Measurements from ENCODE around the gene BLTP2. TPM values are rescaled to one million over a fixed set of nuclear protein-coding genes. Genes with fewer than 3 reads are reported as not detected.
A peak's percentile ranks its signal among the peaks of the same experiment; 100 is the strongest.

BLTP2 gene
- total RNA-seq, 1 donor from 2014 or later = 225 TPM

GRCh38 chr17:28599311-28600184 is 45.4 kb downstream of the BLTP2 start:
- Mint-ChIP-seq H3K27me3 (no peaks in the 10 kb centered on the region), H3K9me3 (no peaks in the 10 kb centered on the region), H3K4me1 (peaks cover 22% of the 10 kb centered on the region), H3K27ac (peak overlapping the region; percentile 98), H3K36me3 (ENCODE audit: low read depth) (peaks cover 16% of the 10 kb centered on the region), H3K4me3 (peak overlapping the region; percentile 91)
- peak; percentile 86 for DNase-seq
- intact Hi-C loops (cut with micrococcal nuclease) = loop anchor here (1.0 to 2.0 kb wide), 5 partner anchors 20 to 63 kb away; partner anchors contain the start of genes BLTP2, PIGS and SUPT6H

DNA sequence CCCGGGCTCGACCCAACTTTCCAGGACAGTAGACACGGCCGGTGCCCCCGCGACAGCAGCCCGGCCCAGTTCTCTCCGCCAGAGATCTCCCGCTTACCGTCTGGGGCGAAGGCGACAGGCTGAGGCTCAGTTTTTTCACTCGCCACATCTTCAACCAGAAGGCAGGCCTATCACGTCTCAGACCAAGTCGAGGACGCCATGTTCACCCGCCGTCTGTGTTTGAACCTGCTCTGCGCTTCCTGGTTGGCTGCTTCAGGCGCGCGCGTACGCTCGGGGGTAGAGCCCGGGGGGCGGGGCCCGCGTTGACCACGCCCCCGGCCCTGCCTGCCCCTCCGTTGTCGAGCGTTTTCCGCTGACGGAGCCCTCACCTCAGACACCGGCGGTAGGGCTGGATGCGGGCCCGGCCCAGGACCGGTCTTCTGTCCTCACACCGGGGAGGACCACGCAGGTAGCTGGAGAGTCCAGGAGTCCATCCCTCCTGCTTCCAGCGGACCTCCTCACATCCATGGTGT is 46.1 kb downstream of the BLTP2 start, which contains the start of gene SPAG5:
SPAG5 (minus strand) TSS at position 227 of the 512 bp plus-strand sequence; CDS start at position 148, 79 bp downstream.
- Mint-ChIP-seq H3K4me3 (peak within 1 kb of the TSS; percentile 91), H3K27me3 (no peaks in the 10 kb centered on the region), H3K4me1 (peaks cover 22% of the 10 kb centered on the region), H3K9me3 (no peaks in the 10 kb centered on the region), H3K27ac (peak within 1 kb of the TSS; percentile 98), H3K36me3 (ENCODE audit: low read depth) (peaks cover 14% of the 10 kb centered on the region)
- DNase-seq = peak; percentile 99
- intact Hi-C loops (cut with micrococcal nuclease) = loop anchor here (1.0 to 2.0 kb wide), 5 partner anchors 20 to 64 kb away; partner anchors contain the start of genes BLTP2, PIGS and SUPT6H

DNA sequence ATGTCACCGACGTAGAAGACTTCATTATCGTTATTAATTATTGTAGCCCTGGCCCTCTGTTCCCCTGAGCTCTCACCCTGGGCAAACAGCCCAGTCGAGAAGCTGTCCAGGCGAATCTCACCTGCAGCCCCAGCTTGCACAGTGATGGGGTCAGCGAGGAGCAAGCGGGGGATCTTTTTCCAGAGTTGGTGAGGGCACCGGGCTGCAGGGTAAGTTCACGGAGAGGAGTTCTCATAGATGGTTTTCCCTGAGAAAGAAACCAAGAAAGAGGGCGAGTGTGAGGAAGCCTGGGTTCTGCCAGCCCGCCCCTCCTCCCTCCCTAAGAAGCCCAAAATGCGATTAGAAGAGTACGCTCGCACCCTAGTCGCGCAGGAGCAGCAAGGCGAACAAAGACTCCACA is 46.6 kb downstream of the BLTP2 start:
- Mint-ChIP-seq H3K27me3 (no peaks in the 10 kb centered on the region), H3K4me3 (peak overlapping the region; percentile 91), H3K4me1 (peaks cover 23% of the 10 kb centered on the region), H3K9me3 (no peaks in the 10 kb centered on the region), H3K27ac (peak overlapping the region; percentile 98), H3K36me3 (ENCODE audit: low read depth) (peaks cover 11% of the 10 kb centered on the region)
- no peak for DNase-seq
- intact Hi-C loops (cut with micrococcal nuclease) = loop anchor here (2.0 kb wide), 2 partner anchors 50 to 64 kb away; partner anchors contain the start of gene SUPT6H

GRCh38 chr17:28597606-28598383 is 47.2 kb downstream of the BLTP2 start:
- Mint-ChIP-seq H3K4me3 (peak overlapping the region; percentile 91), H3K9me3 (no peaks in the 10 kb centered on the region), H3K27ac (peak overlapping the region; percentile 98), H3K4me1 (peaks cover 23% of the 10 kb centered on the region), H3K36me3 (ENCODE audit: low read depth) (peaks cover 16% of the 10 kb centered on the region), H3K27me3 (no peaks in the 10 kb centered on the region)
- no peak for DNase-seq
- intact Hi-C loops (cut with micrococcal nuclease) = loop anchor here (2.0 kb wide), 2 partner anchors 49 to 65 kb away; partner anchors contain the start of gene SUPT6H

Other genes starting within 250 kb of the BLTP2 start
- gene SLC46A1, start 238.9 kb downstream of the BLTP2 start, total RNA-seq = 7.0 and 7.9 TPM in 2 replicates
- gene SLC13A2, start 171.5 kb downstream of the BLTP2 start, total RNA-seq = not detected in 2 replicates
- gene FOXN1, start 138.8 kb downstream of the BLTP2 start, total RNA-seq = not detected in 2 replicates
- gene UNC119, start 92.5 kb downstream of the BLTP2 start, total RNA-seq = 59.8 and 60.2 TPM in 2 replicates
- gene PIGS, start 73.6 kb downstream of the BLTP2 start, total RNA-seq = 65.8 and 70.9 TPM in 2 replicates
- 70.2 and 72.9 TPM in 2 replicates for gene ALDOC, start 68.3 kb downstream of the BLTP2 start, total RNA-seq
- 89.6 and 91.3 TPM in 2 replicates for gene SPAG5, start 46.1 kb downstream of the BLTP2 start, total RNA-seq
- gene RSKR, start 31.0 kb downstream of the BLTP2 start, total RNA-seq = 40.8 and 43.8 TPM in 2 replicates
- 43.8 and 46.2 TPM in 2 replicates for gene SDF2, start 16.7 kb upstream of the BLTP2 start, total RNA-seq
- 100 and 108 TPM in 2 replicates for gene SUPT6H, start 17.0 kb upstream of the BLTP2 start, total RNA-seq
- gene PROCA1, start 66.7 kb upstream of the BLTP2 start, total RNA-seq = 6.0 TPM in 2 replicates
- 19.2 and 20.6 TPM in 2 replicates for gene RAB34, start 72.7 kb upstream of the BLTP2 start, total RNA-seq
- gene RPL23A, start 74.8 kb upstream of the BLTP2 start, total RNA-seq = 1,588 and 1,610 TPM in 2 replicates
- 12.5 and 16.8 TPM in 2 replicates for gene TLCD1, start 81.1 kb upstream of the BLTP2 start, total RNA-seq
- gene NEK8, start 83.6 kb upstream of the BLTP2 start, total RNA-seq = 5.5 and 6.1 TPM in 2 replicates
- 155 and 168 TPM in 2 replicates for gene TRAF4, start 98.9 kb upstream of the BLTP2 start, total RNA-seq
- gene FAM222B, start 197.6 kb upstream of the BLTP2 start, total RNA-seq = 22.4 and 24.0 TPM in 2 replicates
- gene ERAL1, start 209.9 kb upstream of the BLTP2 start, total RNA-seq = 56.8 and 61.2 TPM in 2 replicates

Measured in activated CD4-positive, alpha-beta T cell treated with anti-CD3 and anti-CD28 coated beads, Interleukin-2, amount 10 ng/mL, durations not matched to agents 24 days and 14 days (primary cell).